Neural progenitor cell (in vitro differentiated cells): ENCODE measurements around the gene HECA.

ENCODE experiments used
- EZH2 ChIP-seq: fragments of 200-600 bp; sonication (generic); IDR thresholded peaks from 2 replicates; pipeline ENCODE4 v1.6.1; 2017; ENCODE audit warnings: antibody characterized with exemption, mild to moderate bottlenecking, moderate library complexity
- EZH2phosphoT487 ChIP-seq: fragments of 200-600 bp; sonication (generic); IDR thresholded peaks from 2 replicates; pipeline ENCODE4 v1.6.1; 2017; ENCODE audit warnings: antibody characterized with exemption
- TF ChIP-seq, protein P1 (sequence below): fragments of 200-600 bp; sonication (generic); IDR thresholded peaks from 2 replicates; pipeline ENCODE4 v1.5.1; 2017; ENCODE audit warnings: antibody characterized with exemption, mild to moderate bottlenecking

DNA sequence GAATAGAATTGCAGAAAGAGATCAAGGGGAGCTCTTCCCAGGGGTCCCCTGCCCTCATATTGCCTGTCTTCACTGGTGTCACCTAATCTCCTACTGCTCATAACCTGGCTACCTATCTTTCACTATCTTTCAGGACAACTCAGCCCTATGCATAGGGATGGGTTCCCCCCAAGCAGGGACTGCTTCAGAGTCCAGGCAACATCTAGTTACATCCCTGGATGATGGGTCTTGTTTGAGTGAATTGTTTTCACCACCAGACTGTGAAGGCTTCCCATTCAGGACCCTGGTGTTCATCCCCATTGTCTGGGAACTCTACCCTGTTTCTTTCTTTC lies 850 bp upstream of the HECA start:
- TF ChIP-seq EZH2phosphoT487 (no peak), EZH2 (no peak)
- TF ChIP-seq, protein P1, sequence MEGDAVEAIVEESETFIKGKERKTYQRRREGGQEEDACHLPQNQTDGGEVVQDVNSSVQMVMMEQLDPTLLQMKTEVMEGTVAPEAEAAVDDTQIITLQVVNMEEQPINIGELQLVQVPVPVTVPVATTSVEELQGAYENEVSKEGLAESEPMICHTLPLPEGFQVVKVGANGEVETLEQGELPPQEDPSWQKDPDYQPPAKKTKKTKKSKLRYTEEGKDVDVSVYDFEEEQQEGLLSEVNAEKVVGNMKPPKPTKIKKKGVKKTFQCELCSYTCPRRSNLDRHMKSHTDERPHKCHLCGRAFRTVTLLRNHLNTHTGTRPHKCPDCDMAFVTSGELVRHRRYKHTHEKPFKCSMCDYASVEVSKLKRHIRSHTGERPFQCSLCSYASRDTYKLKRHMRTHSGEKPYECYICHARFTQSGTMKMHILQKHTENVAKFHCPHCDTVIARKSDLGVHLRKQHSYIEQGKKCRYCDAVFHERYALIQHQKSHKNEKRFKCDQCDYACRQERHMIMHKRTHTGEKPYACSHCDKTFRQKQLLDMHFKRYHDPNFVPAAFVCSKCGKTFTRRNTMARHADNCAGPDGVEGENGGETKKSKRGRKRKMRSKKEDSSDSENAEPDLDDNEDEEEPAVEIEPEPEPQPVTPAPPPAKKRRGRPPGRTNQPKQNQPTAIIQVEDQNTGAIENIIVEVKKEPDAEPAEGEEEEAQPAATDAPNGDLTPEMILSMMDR = no peak
